Mammary microvascular endothelial cell (primary cell): ENCODE results near the gene CDH16. TPM values are rescaled to one million over a fixed set of nuclear protein-coding genes. Genes with fewer than 3 reads are reported as not detected.

Experiments used
- total RNA-seq: library from RNA; depleted of rRNA; stranded (reverse); fragments of >200 nt; gene quantifications from 2 replicates; pipeline ENCODE4 v1.2.3, GENCODE V29; 2015

Gene CDH16, protein sequence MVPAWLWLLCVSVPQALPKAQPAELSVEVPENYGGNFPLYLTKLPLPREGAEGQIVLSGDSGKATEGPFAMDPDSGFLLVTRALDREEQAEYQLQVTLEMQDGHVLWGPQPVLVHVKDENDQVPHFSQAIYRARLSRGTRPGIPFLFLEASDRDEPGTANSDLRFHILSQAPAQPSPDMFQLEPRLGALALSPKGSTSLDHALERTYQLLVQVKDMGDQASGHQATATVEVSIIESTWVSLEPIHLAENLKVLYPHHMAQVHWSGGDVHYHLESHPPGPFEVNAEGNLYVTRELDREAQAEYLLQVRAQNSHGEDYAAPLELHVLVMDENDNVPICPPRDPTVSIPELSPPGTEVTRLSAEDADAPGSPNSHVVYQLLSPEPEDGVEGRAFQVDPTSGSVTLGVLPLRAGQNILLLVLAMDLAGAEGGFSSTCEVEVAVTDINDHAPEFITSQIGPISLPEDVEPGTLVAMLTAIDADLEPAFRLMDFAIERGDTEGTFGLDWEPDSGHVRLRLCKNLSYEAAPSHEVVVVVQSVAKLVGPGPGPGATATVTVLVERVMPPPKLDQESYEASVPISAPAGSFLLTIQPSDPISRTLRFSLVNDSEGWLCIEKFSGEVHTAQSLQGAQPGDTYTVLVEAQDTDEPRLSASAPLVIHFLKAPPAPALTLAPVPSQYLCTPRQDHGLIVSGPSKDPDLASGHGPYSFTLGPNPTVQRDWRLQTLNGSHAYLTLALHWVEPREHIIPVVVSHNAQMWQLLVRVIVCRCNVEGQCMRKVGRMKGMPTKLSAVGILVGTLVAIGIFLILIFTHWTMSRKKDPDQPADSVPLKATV
- not detected in 2 replicates for total RNA-seq

DNA sequence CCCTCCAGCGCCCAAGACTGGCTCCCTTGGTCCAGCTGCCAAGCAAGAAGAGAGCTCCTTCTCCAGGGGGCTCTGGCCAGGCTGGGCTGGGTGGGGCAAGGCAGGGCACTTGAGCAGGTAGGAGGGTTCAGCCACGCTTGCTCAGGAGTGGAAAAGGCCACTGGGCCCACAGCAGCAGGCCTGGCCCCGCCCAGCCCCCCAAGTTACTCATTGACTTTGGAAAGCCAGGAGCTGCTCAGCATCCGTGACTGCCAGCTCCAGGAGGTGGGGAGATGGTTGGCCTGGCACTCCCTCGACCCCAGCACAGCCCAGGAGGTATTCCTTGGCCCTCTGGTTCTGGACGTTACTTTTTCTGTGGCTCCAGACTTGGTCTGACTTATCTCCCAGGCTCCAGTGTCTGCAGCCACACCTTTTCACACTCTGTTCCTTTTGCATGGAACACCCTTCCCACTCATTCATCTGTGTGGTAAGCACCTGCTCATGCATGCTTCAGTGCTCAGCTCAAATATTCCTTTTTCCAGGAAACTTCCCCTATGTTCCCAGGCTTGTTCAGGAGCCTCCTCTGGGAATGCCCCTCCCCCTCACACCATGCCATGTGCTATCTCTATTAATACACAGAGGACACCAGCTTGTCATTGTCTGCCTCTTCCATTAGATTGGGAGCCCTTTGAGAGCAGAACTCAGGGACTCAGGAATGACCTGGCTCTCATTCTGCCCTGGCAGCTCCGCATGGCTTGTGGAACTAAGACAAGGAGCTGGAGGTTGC, at the start of gene CDH16:
TSS of gene CDH16 (minus strand) at position 83 of the 766 bp plus-strand sequence. CDS start 820 bp downstream, outside the sequence.

DNA sequence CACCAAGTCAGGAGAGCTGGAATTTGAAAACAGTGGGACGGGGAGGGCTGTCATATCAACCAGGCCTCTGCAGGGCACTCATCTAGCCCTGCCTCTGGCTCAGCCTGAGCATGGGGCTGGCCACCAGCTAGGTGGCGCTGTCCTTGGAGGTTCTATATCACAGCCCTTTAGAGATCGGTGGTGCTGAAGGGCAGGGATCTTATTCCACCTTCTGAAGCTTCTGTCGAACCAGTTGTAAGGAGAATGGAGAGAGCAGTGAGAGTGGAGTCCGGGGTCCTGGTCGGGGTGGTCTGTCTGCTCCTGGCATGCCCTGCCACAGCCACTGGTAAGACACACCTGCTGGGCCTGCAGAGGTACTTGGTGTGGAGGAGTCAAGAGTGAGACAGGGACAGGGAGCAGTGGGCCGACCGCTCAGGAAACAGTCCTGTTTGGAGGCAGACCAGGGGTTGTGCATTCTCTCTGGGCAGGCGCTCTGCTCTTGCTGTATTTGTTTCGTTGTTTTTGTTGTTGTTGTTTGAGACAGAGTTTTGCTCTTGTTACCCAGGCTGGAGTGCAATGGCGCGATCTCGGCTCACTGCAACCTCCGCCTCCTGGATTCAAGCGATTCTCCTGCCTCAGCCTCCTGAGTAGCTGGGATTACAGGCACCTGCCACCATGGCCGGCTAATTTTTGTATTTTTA, 42.5 kb upstream of the CDH16 start, which contains the start of gene CES3:
TSS of gene CES3 (plus strand) at position 202 of the 680 bp plus-strand sequence. CDS start at position 244, 42 bp downstream.

DNA sequence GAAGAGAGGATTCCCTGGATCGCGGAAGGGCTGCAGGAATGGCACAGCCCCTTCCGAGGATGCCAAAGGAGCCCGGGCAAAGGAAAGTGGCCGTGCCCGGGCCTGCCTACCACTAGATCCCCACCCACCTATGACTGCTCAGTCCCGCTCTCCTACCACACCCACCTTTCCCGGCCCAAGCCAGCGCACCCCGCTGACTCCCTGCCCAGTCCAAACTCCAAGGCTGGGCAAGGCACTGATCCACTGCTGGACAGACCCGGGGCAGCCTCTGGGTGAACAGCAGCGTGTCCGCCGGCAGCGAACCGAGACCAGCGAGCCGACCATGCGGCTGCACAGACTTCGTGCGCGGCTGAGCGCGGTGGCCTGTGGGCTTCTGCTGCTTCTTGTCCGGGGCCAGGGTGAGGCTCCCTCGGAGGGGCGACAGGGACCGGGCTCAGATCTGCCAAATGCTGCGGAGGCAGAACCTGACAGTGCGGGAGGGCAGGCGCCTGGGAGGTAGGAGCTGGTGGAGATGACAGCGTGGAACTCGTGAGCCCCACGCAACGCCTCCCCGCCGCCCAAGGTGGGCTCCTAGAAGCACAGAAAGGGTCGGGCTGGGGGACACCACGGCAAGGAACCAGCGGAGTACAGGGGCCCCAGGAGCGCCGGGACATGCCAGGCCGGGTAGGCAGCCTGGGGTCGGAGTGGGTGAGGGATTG, 16.8 kb upstream of the CDH16 start, which contains the start of gene CES2:
TSS of gene CES2 (plus strand) at position 203 of the 698 bp plus-strand sequence. CDS start at position 323, 120 bp downstream.

DNA sequence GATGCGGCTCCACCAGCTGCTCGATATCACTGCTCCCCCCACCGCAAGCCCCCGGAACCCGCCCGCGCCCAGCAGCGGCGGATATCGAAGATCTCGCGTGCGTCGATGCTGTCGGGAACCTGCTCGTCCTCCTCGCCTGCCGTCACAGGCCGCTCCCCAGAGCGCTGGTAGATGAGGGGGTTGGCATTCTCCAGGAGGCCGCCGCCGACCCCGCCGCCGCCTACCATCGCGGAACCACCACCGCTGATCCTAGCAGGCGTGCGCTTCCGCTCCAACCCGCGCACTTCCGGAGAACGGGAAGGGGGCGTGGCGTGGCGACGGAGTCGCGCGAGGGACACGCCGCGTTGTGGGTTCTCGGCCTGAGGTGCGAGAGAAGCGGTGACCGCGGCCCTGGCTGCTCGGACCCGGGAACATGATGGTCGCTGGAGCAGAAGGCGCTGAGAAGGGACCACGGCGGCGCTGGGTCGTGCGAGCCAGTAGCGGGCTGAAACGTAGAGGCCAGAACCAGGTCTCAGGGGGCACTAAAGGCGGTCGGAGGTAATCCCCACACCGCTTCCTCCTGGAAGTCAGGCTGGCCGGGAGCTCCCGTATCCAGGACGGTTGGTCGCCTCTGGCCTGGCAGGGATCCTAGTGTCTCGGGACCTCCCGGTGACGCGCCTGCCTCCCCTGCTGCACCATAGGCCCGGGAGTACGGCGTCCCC, 15.6 kb upstream of the CDH16 start, which contains the start of gene CIAO2B:
TSS of gene CIAO2B (minus strand) at position 265 of the 701 bp plus-strand sequence. CDS start at position 227, 38 bp downstream.

DNA sequence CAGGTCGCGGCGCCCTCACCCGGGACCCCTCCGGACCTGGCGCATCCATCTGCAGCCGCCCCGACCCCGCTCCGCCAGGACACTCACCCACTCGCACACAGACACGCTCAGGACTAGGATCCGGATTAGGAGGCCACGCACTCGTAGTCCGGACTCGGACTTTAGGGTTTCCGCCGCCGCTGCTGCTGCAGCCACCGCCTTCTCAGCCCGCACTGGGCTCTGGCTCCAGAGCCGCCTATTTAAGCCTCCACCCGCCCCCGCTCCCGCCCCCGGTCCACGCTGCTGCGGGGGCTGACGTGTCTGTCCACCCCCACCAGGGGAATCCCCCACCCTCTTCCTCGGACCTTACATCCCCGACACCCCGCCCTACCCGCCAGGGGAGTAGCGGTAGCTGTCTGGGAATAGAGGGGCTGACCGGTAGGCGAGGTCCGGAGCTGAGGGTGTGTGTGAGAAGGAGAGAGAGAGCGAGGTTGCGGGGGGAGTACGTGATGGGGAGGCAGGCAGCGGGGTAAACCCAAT, 6.7 kb upstream of the CDH16 start, which contains the start of gene RRAD:
TSS of gene RRAD (minus strand) at position 214 of the 519 bp plus-strand sequence. CDS start 356 bp downstream, outside the sequence.

DNA sequence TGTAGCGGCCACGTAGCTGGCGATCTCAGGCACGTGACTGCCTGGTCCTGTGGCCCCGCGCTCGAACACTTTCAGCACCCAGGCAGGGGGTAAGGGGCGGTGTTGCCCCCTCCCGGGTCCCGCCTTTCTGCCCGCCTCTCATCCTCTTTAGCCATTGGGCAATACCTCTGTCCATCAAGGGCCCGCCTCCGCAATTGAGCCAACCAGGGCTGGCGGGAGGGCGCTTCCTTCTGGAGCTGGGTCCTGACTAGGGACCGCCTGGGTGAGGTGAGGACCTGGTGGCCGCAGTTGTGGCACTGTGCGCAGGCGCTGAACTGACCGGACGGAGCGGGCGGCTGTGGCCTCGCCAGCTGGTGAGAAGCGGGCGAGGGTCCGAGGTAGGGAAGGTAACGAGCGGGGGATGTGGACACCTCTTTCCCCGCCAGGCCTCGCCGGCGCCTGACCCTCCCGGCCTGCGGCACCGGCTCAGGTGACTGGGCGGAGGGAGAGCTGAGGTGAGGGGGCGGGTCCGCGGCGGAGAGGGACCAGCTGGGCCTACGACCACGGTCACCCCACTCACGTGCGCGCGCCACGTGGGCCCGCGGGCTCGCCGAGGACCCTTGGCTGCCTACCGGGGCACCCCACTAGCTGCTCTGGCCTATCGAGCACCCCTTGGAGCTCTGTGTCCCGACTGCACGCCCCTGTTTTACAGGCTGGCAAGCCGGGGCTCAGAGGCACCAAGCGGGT, 38.2 kb downstream of the CDH16 start, which contains the start of gene PDP2:
TSS of gene PDP2 (plus strand) at position 228 of the 726 bp plus-strand sequence. CDS start 3,770 bp downstream, outside the sequence.

Other genes starting within 250 kb of the CDH16 start
- 2.1 and 3.4 TPM in 2 replicates for gene CMTM4, start 222.1 kb downstream of the CDH16 start, total RNA-seq
- gene DYNC1LI2, start 167.3 kb downstream of the CDH16 start, total RNA-seq = 64.4 and 68.7 TPM in 2 replicates
- not detected in 2 replicates for gene TERB1, start 117.3 kb downstream of the CDH16 start, total RNA-seq
- gene NAE1, start 87.9 kb downstream of the CDH16 start, total RNA-seq = 67.7 and 77.1 TPM in 2 replicates
- gene CA7, start 74.5 kb downstream of the CDH16 start, total RNA-seq = not detected in 2 replicates
- gene PDP2, start 38.4 kb downstream of the CDH16 start, total RNA-seq = 2.4 TPM in 2 replicates
- gene RRAD, start 6.7 kb upstream of the CDH16 start, total RNA-seq = 2.3 and 2.4 TPM in 2 replicates
- 105 and 128 TPM in 2 replicates for gene CIAO2B, start 15.5 kb upstream of the CDH16 start, total RNA-seq
- 18.2 and 24.2 TPM in 2 replicates for gene CES2, start 16.6 kb upstream of the CDH16 start, total RNA-seq
- gene CES3, start 42.4 kb upstream of the CDH16 start, total RNA-seq = not detected in 2 replicates
- 0.33 TPM in 1 of 2 replicates, not detected in the other for gene CES4A, start 69.7 kb upstream of the CDH16 start, total RNA-seq
- 55.3 and 62.4 TPM in 2 replicates for gene CBFB, start 110.3 kb upstream of the CDH16 start, total RNA-seq
- gene PHAF1, start 191.1 kb upstream of the CDH16 start, total RNA-seq = 12.1 and 13.1 TPM in 2 replicates
- gene B3GNT9, start 232.1 kb upstream of the CDH16 start, total RNA-seq = 2.2 and 4.6 TPM in 2 replicates
- gene TRADD, start 241.0 kb upstream of the CDH16 start, total RNA-seq = 35.2 and 35.8 TPM in 2 replicates
- gene FBXL8, start 241.1 kb upstream of the CDH16 start, total RNA-seq = 8.2 and 10.6 TPM in 2 replicates
- 0.40 and 2.0 TPM in 2 replicates for gene HSF4, start 245.9 kb upstream of the CDH16 start, total RNA-seq